Breast epithelium (tissue), 3 donors: ENCODE results near the gene DAZAP2.

ENCODE experiments used
- POLR2A ChIP-seq: fragments of 450-650 bp; IDR thresholded peaks from one replicate; pipeline ENCODE4 v1.6.1; 2016; ENCODE audit warnings: antibody characterized with exemption, mild to moderate bottlenecking, moderate library complexity
- TF ChIP-seq, protein P1 (sequence below), 3 donors: fragments of 450-650 bp; IDR thresholded peaks; one replicate each; pipeline ENCODE4 v1.5.1; 2016 to 2017; ENCODE audit warnings: antibody characterized with exemption in 3 of 3, mild to moderate bottlenecking in 3 of 3, moderate library complexity in 3 of 3

GRCh38 chr12:51263341-51263740 lies 24.7 kb downstream of the DAZAP2 start:
- TF ChIP-seq, protein P1, sequence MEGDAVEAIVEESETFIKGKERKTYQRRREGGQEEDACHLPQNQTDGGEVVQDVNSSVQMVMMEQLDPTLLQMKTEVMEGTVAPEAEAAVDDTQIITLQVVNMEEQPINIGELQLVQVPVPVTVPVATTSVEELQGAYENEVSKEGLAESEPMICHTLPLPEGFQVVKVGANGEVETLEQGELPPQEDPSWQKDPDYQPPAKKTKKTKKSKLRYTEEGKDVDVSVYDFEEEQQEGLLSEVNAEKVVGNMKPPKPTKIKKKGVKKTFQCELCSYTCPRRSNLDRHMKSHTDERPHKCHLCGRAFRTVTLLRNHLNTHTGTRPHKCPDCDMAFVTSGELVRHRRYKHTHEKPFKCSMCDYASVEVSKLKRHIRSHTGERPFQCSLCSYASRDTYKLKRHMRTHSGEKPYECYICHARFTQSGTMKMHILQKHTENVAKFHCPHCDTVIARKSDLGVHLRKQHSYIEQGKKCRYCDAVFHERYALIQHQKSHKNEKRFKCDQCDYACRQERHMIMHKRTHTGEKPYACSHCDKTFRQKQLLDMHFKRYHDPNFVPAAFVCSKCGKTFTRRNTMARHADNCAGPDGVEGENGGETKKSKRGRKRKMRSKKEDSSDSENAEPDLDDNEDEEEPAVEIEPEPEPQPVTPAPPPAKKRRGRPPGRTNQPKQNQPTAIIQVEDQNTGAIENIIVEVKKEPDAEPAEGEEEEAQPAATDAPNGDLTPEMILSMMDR (IDR thresholded peaks at IDR 0.05): no peak
- no peak for TF ChIP-seq POLR2A
